Measurements from ENCODE around the gene HIF3A.

The HIF3A gene

GRCh38 chr19:46364359-46364758 lies 67.5 kb downstream of the HIF3A start:
- TF ChIP-seq CTCF (conservative IDR thresholded peaks at IDR 0.05; ENCODE audit: low read depth) = no peak
- no peak for DNase-seq (ENCODE audit: low spot score)
- H3K27ac ChIP-seq = no peak overlapping the region
- ChIA-PET POLR2A (ENCODE audit: low non-redundant PET) (no interaction called here), CTCF (interaction anchor here (0.5 to 0.8 kb wide), 2 partner anchors 10 to 15 kb away, joined by 3 to 5 read pairs; no protein-coding TSS in a partner anchor)

GRCh38 chr19:46365561-46365960 lies 68.7 kb downstream of the HIF3A start:
- POLR2A ChIA-PET (ENCODE audit: low non-redundant PET) = no interaction called here
- CTCF ChIA-PET = no interaction called here

GRCh38 chr19:46366620-46367292 lies 69.9 kb downstream of the HIF3A start:
- no peak for TF ChIP-seq CTCF (conservative IDR thresholded peaks at IDR 0.05; ENCODE audit: low read depth)
- no peak overlapping the region for H3K27ac ChIP-seq
- ChIA-PET CTCF (interaction anchor here (1.2 to 1.3 kb wide), 2 partner anchors 20 to 29 kb away, joined by 3 read pairs; partner anchors contain the start of gene PPP5C), POLR2A (ENCODE audit: low non-redundant PET) (no interaction called here)
- DNase-seq (ENCODE audit: low spot score) = no peak

More at GRCh38 chr19:46365561-46365960, 68.7 kb downstream of the HIF3A start:
- no peak for TF ChIP-seq CTCF (conservative IDR thresholded peaks at IDR 0.05; ENCODE audit: low read depth)
- no peak overlapping the region for H3K27ac ChIP-seq
- DNase-seq (ENCODE audit: low spot score) = no peak

GRCh38 chr19:46367426-46367825 lies 70.6 kb downstream of the HIF3A start:
- POLR2A ChIA-PET (ENCODE audit: low non-redundant PET) = no interaction called here
- H3K27ac ChIP-seq = peak overlapping the region; percentile 29; the same call in 1 of the 2 replicates
- no peak for TF ChIP-seq CTCF (conservative IDR thresholded peaks at IDR 0.05; ENCODE audit: low read depth)
- no peak for DNase-seq (ENCODE audit: low spot score)
- CTCF ChIA-PET = interaction anchor here (1.2 to 1.3 kb wide), 2 partner anchors 21 to 28 kb away, joined by 3 read pairs; partner anchors contain the start of gene PPP5C

- H3K27ac ChIP-seq = no peak overlapping the region; the same call in 1 of the 2 replicates
- ChIA-PET CTCF (interaction anchor here (0.5 to 1.3 kb wide), 4 partner anchors 19 to 784 kb away, joined by 3 to 4 read pairs (median 4); partner anchors contain the start of gene PPP5C), POLR2A (ENCODE audit: low non-redundant PET) (no interaction called here)
- DNase-seq (ENCODE audit: low spot score) = no peak
- no peak for TF ChIP-seq CTCF (conservative IDR thresholded peaks at IDR 0.05; ENCODE audit: low read depth)
Observed at GRCh38 chr19:46368116-46368515, 71.3 kb downstream of the HIF3A start.

GRCh38 chr19:46369817-46370216 lies 73.0 kb downstream of the HIF3A start:
- POLR2A ChIA-PET (ENCODE audit: low non-redundant PET) = no interaction called here
- CTCF ChIA-PET = interaction anchor here (0.7 kb wide), 1 partner anchor 307 kb away, joined by 4 read pairs; no protein-coding TSS in a partner anchor
- peak overlapping the region; percentile 21; the same call in 1 of the 2 replicates for H3K27ac ChIP-seq
- DNase-seq (ENCODE audit: low spot score) = no peak
- no peak for TF ChIP-seq CTCF (conservative IDR thresholded peaks at IDR 0.05; ENCODE audit: low read depth)

Data from RWPE1 (cell line).